ENCODE results near the gene GUK1. TPM values are rescaled to one million over a fixed set of nuclear protein-coding genes. Genes with fewer than 3 reads are reported as not detected.

Gene GUK1
- total RNA-seq, 3 donors from 2014 or later (not counting 1 experiment from before 2014, with no cell fraction given): 292 to 313 (median 308) TPM

DNA sequence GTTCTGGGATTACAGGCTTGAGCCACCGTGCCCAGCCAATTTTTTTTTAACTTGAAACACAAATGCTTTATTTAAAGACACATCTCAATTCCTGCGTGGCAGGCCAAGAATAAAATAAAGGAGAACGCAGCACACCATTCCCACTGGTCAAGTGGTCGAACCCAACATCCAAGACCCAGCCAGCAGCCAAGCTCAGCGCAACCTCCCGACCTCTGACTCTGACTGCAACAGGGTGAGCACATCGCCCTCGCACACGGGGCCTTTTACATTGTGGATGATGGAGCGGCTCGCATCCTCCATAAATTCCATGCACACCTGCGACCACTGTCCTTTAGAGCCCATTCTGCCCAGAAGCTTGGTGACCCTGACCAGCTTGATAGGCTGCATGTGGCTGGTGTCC, 5.5 kb upstream of the GUK1 start:
- Mint-ChIP-seq H3K27ac (no peak overlapping the region), H3K36me3 (no peaks in the 10 kb centered on the region), H3K9me3 (no peaks in the 10 kb centered on the region), H3K4me1 (peaks cover 0 to 12% of the 10 kb centered on the region in 2 donors), H3K27me3 (ENCODE audit: low read depth in 2 of 2) (no peaks in the 10 kb centered on the region), H3K4me3 (no peak overlapping the region)
- Histone ChIP-seq H3K36me3 (ENCODE audit: control insufficient read depth, insufficient read depth, low read length) (no peaks in the 10 kb centered on the region), H3K27ac (ENCODE audit: low read length) (no peak overlapping the region), H3K27me3 (ENCODE audit: control insufficient read depth, insufficient read depth, low read length) (no peaks in the 10 kb centered on the region), H3K9me3 (ENCODE audit: control insufficient read depth, insufficient read depth, low read length) (no peaks in the 10 kb centered on the region), H3K4me1 (ENCODE audit: control insufficient read depth, insufficient read depth, low read length) (peaks cover 22% of the 10 kb centered on the region), H3K4me3 (ENCODE audit: low read length) (no peak overlapping the region)
- ATAC-seq (no peak), DNase-seq (no peak)
- 91% methylated on average over 12 of the region's 12 CpGs for WGBS (ENCODE audit: insufficient coverage)
- intact Hi-C loops (cut with micrococcal nuclease): loop anchor here (5.0 kb wide), 2 partner anchors 143 to 368 kb away; no protein-coding TSS in a partner anchor
- TF ChIP-seq, protein P1, sequence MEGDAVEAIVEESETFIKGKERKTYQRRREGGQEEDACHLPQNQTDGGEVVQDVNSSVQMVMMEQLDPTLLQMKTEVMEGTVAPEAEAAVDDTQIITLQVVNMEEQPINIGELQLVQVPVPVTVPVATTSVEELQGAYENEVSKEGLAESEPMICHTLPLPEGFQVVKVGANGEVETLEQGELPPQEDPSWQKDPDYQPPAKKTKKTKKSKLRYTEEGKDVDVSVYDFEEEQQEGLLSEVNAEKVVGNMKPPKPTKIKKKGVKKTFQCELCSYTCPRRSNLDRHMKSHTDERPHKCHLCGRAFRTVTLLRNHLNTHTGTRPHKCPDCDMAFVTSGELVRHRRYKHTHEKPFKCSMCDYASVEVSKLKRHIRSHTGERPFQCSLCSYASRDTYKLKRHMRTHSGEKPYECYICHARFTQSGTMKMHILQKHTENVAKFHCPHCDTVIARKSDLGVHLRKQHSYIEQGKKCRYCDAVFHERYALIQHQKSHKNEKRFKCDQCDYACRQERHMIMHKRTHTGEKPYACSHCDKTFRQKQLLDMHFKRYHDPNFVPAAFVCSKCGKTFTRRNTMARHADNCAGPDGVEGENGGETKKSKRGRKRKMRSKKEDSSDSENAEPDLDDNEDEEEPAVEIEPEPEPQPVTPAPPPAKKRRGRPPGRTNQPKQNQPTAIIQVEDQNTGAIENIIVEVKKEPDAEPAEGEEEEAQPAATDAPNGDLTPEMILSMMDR (IDR thresholded peaks at IDR 0.05): no peak

DNA sequence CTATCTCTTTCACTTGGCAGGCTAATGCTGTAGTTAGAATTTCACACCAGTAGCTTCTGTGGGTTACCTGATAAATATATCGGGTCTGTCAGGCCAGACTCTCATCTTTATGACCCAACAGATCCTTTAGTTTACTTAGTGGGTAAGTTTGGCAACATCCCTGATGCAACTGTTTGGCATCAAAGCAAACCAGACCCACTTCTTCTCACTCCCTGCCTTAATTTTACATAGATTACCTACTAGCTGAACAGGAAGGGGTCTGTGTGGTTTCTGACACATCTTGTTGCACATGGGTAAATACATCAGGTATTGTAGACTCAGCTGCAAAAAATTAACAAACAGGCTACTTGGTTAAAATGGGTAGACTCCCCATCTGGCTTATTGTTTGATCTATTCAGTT, 3.2 kb upstream of the GUK1 start:
- no peaks in the 10 kb centered on the region for H3K27me3 ChIP-seq (ENCODE audit: control insufficient read depth, insufficient read depth, low read length)
- Mint-ChIP-seq H3K4me3 (no peak overlapping the region), H3K9me3 (no peaks in the 10 kb centered on the region), H3K36me3 (no peaks in the 10 kb centered on the region), H3K27ac (peak overlapping the region; percentile 56 to 58), H3K27me3 (ENCODE audit: low read depth in 2 of 2) (no peaks in the 10 kb centered on the region), H3K4me1 (peaks cover 6 to 21% of the 10 kb centered on the region in 2 donors)
- TF ChIP-seq, protein P1 (IDR thresholded peaks at IDR 0.05): no peak
- peak overlapping the region; percentile 59 for H3K27ac ChIP-seq (ENCODE audit: low read length)
- H3K4me3 ChIP-seq (ENCODE audit: low read length): no peak overlapping the region
- no peaks in the 10 kb centered on the region for H3K9me3 ChIP-seq (ENCODE audit: control insufficient read depth, insufficient read depth, low read length)
- H3K36me3 ChIP-seq (ENCODE audit: control insufficient read depth, insufficient read depth, low read length): no peaks in the 10 kb centered on the region
- DNase-seq (peak in 1 of 2 donors; percentile 64), ATAC-seq (no peak)
- peaks cover 33% of the 10 kb centered on the region for H3K4me1 ChIP-seq (ENCODE audit: control insufficient read depth, insufficient read depth, low read length)
- no CpG with 5 or more reads among the region's 1 CpG for WGBS (ENCODE audit: insufficient coverage)
- intact Hi-C loops (cut with micrococcal nuclease): no loop called here

DNA sequence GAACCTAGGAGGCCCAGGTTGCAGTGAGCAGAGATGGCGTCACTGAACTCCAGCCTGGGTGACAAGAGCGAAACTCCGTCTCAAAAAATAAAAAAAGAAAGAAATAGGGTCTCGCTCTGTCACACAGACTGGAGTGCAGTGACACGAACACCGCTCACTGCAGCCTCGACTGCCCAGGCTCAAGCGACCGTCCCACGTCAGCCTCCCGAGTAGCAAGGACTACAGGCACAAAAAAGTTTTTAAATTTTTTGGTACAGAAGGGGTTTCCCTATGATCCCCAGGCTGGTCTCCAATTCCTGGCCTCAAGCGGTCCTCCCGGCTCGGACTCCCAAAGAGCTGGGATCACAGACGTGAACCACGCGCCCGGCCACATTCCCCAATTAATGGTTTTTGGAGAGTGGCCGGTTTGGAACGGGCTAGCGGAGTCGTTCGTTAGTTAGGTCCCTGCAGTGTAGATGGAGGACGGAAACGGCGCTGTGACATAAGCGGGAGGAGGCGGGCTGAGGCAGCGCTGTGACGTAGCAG, 611 bp upstream of the GUK1 start:
- 24% methylated on average over 30 of the region's 30 CpGs for WGBS (ENCODE audit: insufficient coverage)
- Mint-ChIP-seq H3K9me3 (no peaks in the 10 kb centered on the region), H3K27me3 (ENCODE audit: low read depth in 2 of 2) (no peaks in the 10 kb centered on the region), H3K36me3 (no peaks in the 10 kb centered on the region), H3K4me1 (peaks cover 22 to 46% of the 10 kb centered on the region in 2 donors), H3K4me3 (peak overlapping the region; percentile 98), H3K27ac (peak overlapping the region; percentile 95 to 96)
- Histone ChIP-seq H3K27ac (ENCODE audit: low read length) (peak overlapping the region; percentile 94), H3K4me1 (ENCODE audit: control insufficient read depth, insufficient read depth, low read length) (peaks cover 59% of the 10 kb centered on the region), H3K9me3 (ENCODE audit: control insufficient read depth, insufficient read depth, low read length) (no peaks in the 10 kb centered on the region), H3K36me3 (ENCODE audit: control insufficient read depth, insufficient read depth, low read length) (no peaks in the 10 kb centered on the region), H3K4me3 (ENCODE audit: low read length) (peak overlapping the region; percentile 65), H3K27me3 (ENCODE audit: control insufficient read depth, insufficient read depth, low read length) (no peaks in the 10 kb centered on the region)
- ATAC-seq (peak in 1 of 3 donors; percentile 0), DNase-seq (no peak)
- TF ChIP-seq, protein P1 (IDR thresholded peaks at IDR 0.05): no peak
- intact Hi-C loops (cut with micrococcal nuclease): no loop called here

All from natural killer cell (primary cell).